ENCODE data around the gene SLFN11.

Gene SLFN11

GRCh38 chr17:35372846-35373533 lies 431 bp downstream of the SLFN11 start:
- DNase-seq (ENCODE audit: low read depth, low spot score): no peak
- H3K4me3 ChIP-seq: peak overlapping the region; percentile 95
- H3K9ac ChIP-seq (ENCODE audit: insufficient read length): peak overlapping the region; percentile 97
- H3K36me3 ChIP-seq (ENCODE audit: insufficient read depth, low read length): peaks cover 43% of the 10 kb centered on the region
- H3K9me3 ChIP-seq (ENCODE audit: low read depth, low read length): peaks cover 21% of the 10 kb centered on the region
- TF ChIP-seq EZH2 (IDR thresholded peaks at IDR 0.05): no peak
- TF ChIP-seq POLR2AphosphoS5 (IDR thresholded peaks at IDR 0.05; ENCODE audit: borderline replicate concordance, low read depth, low read length): no peak
- no peak for TF ChIP-seq FOXP2 (optimal IDR thresholded peaks at IDR 0.05; ENCODE audit: control extremely low read depth, extremely low read length, insufficient read depth)
- peak overlapping the region; percentile 96 for H3K27ac ChIP-seq

GRCh38 chr17:35371934-35372333 lies 1.5 kb downstream of the SLFN11 start:
- H3K4me3 ChIP-seq: peak overlapping the region; percentile 95
- H3K36me3 ChIP-seq (ENCODE audit: insufficient read depth, low read length): peaks cover 54% of the 10 kb centered on the region
- H3K9ac ChIP-seq (ENCODE audit: insufficient read length): peak overlapping the region; percentile 97
- H3K27ac ChIP-seq: 0 out of 2 replicates have a peak overlapping the region, but pooled peaks have one; percentile 52
- no peak for DNase-seq (ENCODE audit: low read depth, low spot score)
- TF ChIP-seq FOXP2 (optimal IDR thresholded peaks at IDR 0.05; ENCODE audit: control extremely low read depth, extremely low read length, insufficient read depth) (no peak), POLR2AphosphoS5 (IDR thresholded peaks at IDR 0.05; ENCODE audit: borderline replicate concordance, low read depth, low read length) (no peak), EZH2 (IDR thresholded peaks at IDR 0.05) (no peak)
- H3K9me3 ChIP-seq (ENCODE audit: low read depth, low read length): peaks cover 21% of the 10 kb centered on the region

GRCh38 chr17:35368081-35368830 lies 5.2 kb downstream of the SLFN11 start:
- H3K9ac ChIP-seq (ENCODE audit: insufficient read length): no peak overlapping the region
- H3K36me3 ChIP-seq (ENCODE audit: insufficient read depth, low read length): peaks cover 88% of the 10 kb centered on the region
- H3K4me3 ChIP-seq: no peak overlapping the region
- TF ChIP-seq POLR2AphosphoS5 (IDR thresholded peaks at IDR 0.05; ENCODE audit: borderline replicate concordance, low read depth, low read length) (no peak), FOXP2 (optimal IDR thresholded peaks at IDR 0.05; ENCODE audit: control extremely low read depth, extremely low read length, insufficient read depth) (no peak), EZH2 (IDR thresholded peaks at IDR 0.05) (no peak)
- DNase-seq (ENCODE audit: low read depth, low spot score): no peak
- H3K27ac ChIP-seq: 0 out of 2 replicates have a peak overlapping the region, but pooled peaks have one; percentile 33
- H3K9me3 ChIP-seq (ENCODE audit: low read depth, low read length): peaks cover 21% of the 10 kb centered on the region

GRCh38 chr17:35361027-35361426 lies 12.4 kb downstream of the SLFN11 start:
- H3K36me3 ChIP-seq (ENCODE audit: insufficient read depth, low read length): peaks cover 95% of the 10 kb centered on the region
- H3K27ac ChIP-seq: no peak overlapping the region
- no peak overlapping the region for H3K4me3 ChIP-seq
- TF ChIP-seq EZH2 (IDR thresholded peaks at IDR 0.05): no peak
- TF ChIP-seq POLR2AphosphoS5 (IDR thresholded peaks at IDR 0.05; ENCODE audit: borderline replicate concordance, low read depth, low read length): no peak
- TF ChIP-seq FOXP2 (optimal IDR thresholded peaks at IDR 0.05; ENCODE audit: control extremely low read depth, extremely low read length, insufficient read depth): no peak
- no peak for DNase-seq (ENCODE audit: low read depth, low spot score)
- no peak overlapping the region for H3K9ac ChIP-seq (ENCODE audit: insufficient read length)
- no peaks in the 10 kb centered on the region for H3K9me3 ChIP-seq (ENCODE audit: low read depth, low read length)

- H3K9ac ChIP-seq (ENCODE audit: insufficient read length): no peak overlapping the region
- peaks cover 96% of the 10 kb centered on the region for H3K36me3 ChIP-seq (ENCODE audit: insufficient read depth, low read length)
Observed at GRCh38 chr17:35359398-35359797, 14.0 kb downstream of the SLFN11 start.

GRCh38 chr17:35352284-35352683 lies 21.1 kb downstream of the SLFN11 start:
- Histone ChIP-seq H3K4me3 (no peak overlapping the region), H3K9ac (ENCODE audit: insufficient read length) (no peak overlapping the region), H3K27ac (peak overlapping the region; percentile 92), H3K9me3 (ENCODE audit: low read depth, low read length) (no peaks in the 10 kb centered on the region), H3K36me3 (ENCODE audit: insufficient read depth, low read length) (peaks cover 68% of the 10 kb centered on the region)
- TF ChIP-seq FOXP2 (optimal IDR thresholded peaks at IDR 0.05; ENCODE audit: control extremely low read depth, extremely low read length, insufficient read depth) (no peak), EZH2 (IDR thresholded peaks at IDR 0.05) (no peak), POLR2AphosphoS5 (IDR thresholded peaks at IDR 0.05; ENCODE audit: borderline replicate concordance, low read depth, low read length) (no peak)
- no peak for DNase-seq (ENCODE audit: low read depth, low spot score)

More at GRCh38 chr17:35359398-35359797, 14.0 kb downstream of the SLFN11 start:
- TF ChIP-seq EZH2 (IDR thresholded peaks at IDR 0.05) (no peak), FOXP2 (optimal IDR thresholded peaks at IDR 0.05; ENCODE audit: control extremely low read depth, extremely low read length, insufficient read depth) (no peak), POLR2AphosphoS5 (IDR thresholded peaks at IDR 0.05; ENCODE audit: borderline replicate concordance, low read depth, low read length) (no peak)
- H3K9me3 ChIP-seq (ENCODE audit: low read depth, low read length): no peaks in the 10 kb centered on the region
- no peak for DNase-seq (ENCODE audit: low read depth, low spot score)
- no peak overlapping the region for H3K4me3 ChIP-seq
- H3K27ac ChIP-seq: no peak overlapping the region

GRCh38 chr17:35350493-35350892 lies 22.9 kb downstream of the SLFN11 start:
- DNase-seq (ENCODE audit: low read depth, low spot score): no peak
- no peaks in the 10 kb centered on the region for H3K9me3 ChIP-seq (ENCODE audit: low read depth, low read length)
- no peak for TF ChIP-seq POLR2AphosphoS5 (IDR thresholded peaks at IDR 0.05; ENCODE audit: borderline replicate concordance, low read depth, low read length)
- TF ChIP-seq EZH2 (IDR thresholded peaks at IDR 0.05): no peak
- TF ChIP-seq FOXP2 (optimal IDR thresholded peaks at IDR 0.05; ENCODE audit: control extremely low read depth, extremely low read length, insufficient read depth): no peak
- H3K9ac ChIP-seq (ENCODE audit: insufficient read length): no peak overlapping the region
- peaks cover 50% of the 10 kb centered on the region for H3K36me3 ChIP-seq (ENCODE audit: insufficient read depth, low read length)
- peak overlapping the region; percentile 19; the same call in 1 of the 2 replicates for H3K4me3 ChIP-seq
- peak overlapping the region; percentile 92 for H3K27ac ChIP-seq

Data from SK-N-MC (cell line).